GM21390 (cell line): ENCODE data around the gene PCDHGA2.
"Not testable (repeated sequence)": the region's sequence is repeated elsewhere in the genome, so short reads cannot be mapped to it uniquely, and the experiment has no call there.

Source experiments
- ATAC-seq: cut with Tn5 transposase; IDR thresholded peaks from one replicate; pipeline ENCODE4 v1.9.1; 2021; ENCODE audit not compliant: unreplicated experiment

PCDHGA2 gene

GRCh38 chr5:141382469-141383294 lies 44.1 kb downstream of the PCDHGA2 start, which contains the start of gene PCDHGA7:
TSS of gene PCDHGA7 (plus strand) at chr5:141382742. CDS start at chr5:141382900, 158 bp downstream.
- no peak for ATAC-seq

GRCh38 chr5:141383345-141383744 lies 44.8 kb downstream of the PCDHGA2 start:
- ATAC-seq: no peak

- ATAC-seq: no peak
Measured at GRCh38 chr5:141384471-141385267, 46.1 kb downstream of the PCDHGA2 start.

- ATAC-seq: not testable (repeated sequence)
Measured at GRCh38 chr5:141387557-141388311, 49.2 kb downstream of the PCDHGA2 start, which contains the start of gene PCDHGB4. TSS of gene PCDHGB4 (plus strand) at chr5:141387698. CDS start at chr5:141387885, 187 bp downstream.

GRCh38 chr5:141388661-141389060 lies 50.1 kb downstream of the PCDHGA2 start:
- no peak for ATAC-seq

GRCh38 chr5:141389153-141390042 lies 50.8 kb downstream of the PCDHGA2 start:
- no peak for ATAC-seq

- ATAC-seq: no peak
Measured at GRCh38 chr5:141392429-141393198, 54.1 kb downstream of the PCDHGA2 start, which contains the start of gene PCDHGA8. TSS of gene PCDHGA8 (plus strand) at chr5:141392633. CDS start at chr5:141392814, 181 bp downstream.
